IMR-90 (cell line): ENCODE measurements around the gene FYCO1. TPM values are rescaled to one million over a fixed set of nuclear protein-coding genes. Genes with fewer than 3 reads are reported as not detected.

Source experiments
- ATAC-seq: fragments of 200-7000 bp; cut with Tn5 transposase; 2 replicates; pipeline ENCODE4 v1.9.1; 2020; ENCODE audit warnings: low read depth, mild to moderate bottlenecking, moderate library complexity
- BruUV-seq: library from RNA; stranded (reverse); fragments of 400-500 nt; replicated peaks from 2 replicates; lab custom pipeline; 2021; lab: Mats Ljungman, UMichigan
- CTCF ChIA-PET: fragments of 300-600 bp; formaldehyde crosslinking; extraction: SDS; loops from one replicate; lab custom pipeline; 2021; ENCODE audit warnings: antibody characterized with exemption; lab: Yijun Ruan, JAX
- POLR2A ChIA-PET: fragments of 300-600 bp; sonication (Branson Sonifier 250); formaldehyde crosslinking; loops from one replicate; lab custom pipeline; 2022; ENCODE audit warnings: antibody characterized with exemption; ENCODE audit not compliant: unreplicated experiment; lab: Charles Lee
- DNase-seq: peaks from one replicate; pipeline ENCODE4 v3.0.0; 2013
- H2AFZ ChIP-seq: replicated peaks from 2 replicates; pipeline ENCODE3; 2013; ENCODE audit warnings: low read length, mild to moderate bottlenecking; ENCODE audit not compliant: poor library complexity
- H2AK5ac ChIP-seq: 2 replicates; pipeline ENCODE4 v1.6.1; 2013; ENCODE audit warnings: low read depth, low read length, inconsistent platforms
- H2AK9ac ChIP-seq: replicated peaks from 2 replicates; pipeline ENCODE3; 2013; ENCODE audit warnings: mild to moderate bottlenecking, low read depth, low read length, moderate library complexity; ENCODE audit not compliant: poor library complexity
- H2BK120ac ChIP-seq: 2 replicates; pipeline ENCODE4 v1.6.1; 2013; ENCODE audit warnings: low read depth, low read length, inconsistent platforms
- H2BK15ac ChIP-seq: 3 replicates; pipeline ENCODE4 v1.6.1; 2013; ENCODE audit warnings: low read depth, low read length, inconsistent platforms
- H2BK20ac ChIP-seq: 2 replicates; pipeline ENCODE4 v1.6.1; 2013; ENCODE audit warnings: low read depth, mild to moderate bottlenecking, inconsistent platforms, low read length, moderate library complexity
- H2BK5ac ChIP-seq: 2 replicates; pipeline ENCODE4 v1.6.1; 2013; ENCODE audit warnings: mild to moderate bottlenecking, low read depth, low read length, inconsistent platforms; ENCODE audit not compliant: poor library complexity, severe bottlenecking
- H3K14ac ChIP-seq: replicated peaks from 2 replicates; pipeline ENCODE4 v1.6.1; 2013; ENCODE audit warnings: low read depth, low read length, inconsistent platforms
- H3K18ac ChIP-seq: 2 replicates; pipeline ENCODE4 v1.6.1; 2013; ENCODE audit warnings: low read depth, low read length, control low read depth
- H3K23ac ChIP-seq: 2 replicates; pipeline ENCODE4 v1.6.1; 2013; ENCODE audit warnings: low read depth, low read length, inconsistent platforms
- H3K27ac ChIP-seq: 2 replicates; pipeline ENCODE4 v1.5.1; 2013; ENCODE audit warnings: mild to moderate bottlenecking, control low read depth, low read length; ENCODE audit not compliant: insufficient read depth
- H3K27me3 ChIP-seq: 2 replicates; pipeline ENCODE4 v1.6.1; 2013; ENCODE audit warnings: low read length; ENCODE audit not compliant: control insufficient read depth, insufficient read depth
- H3K36me3 ChIP-seq: 2 replicates; pipeline ENCODE4 v1.6.1; 2013; ENCODE audit warnings: low read length, mixed read lengths; ENCODE audit not compliant: control insufficient read depth, insufficient read depth
- H3K4ac ChIP-seq: 2 replicates; pipeline ENCODE4 v1.6.1; 2013; ENCODE audit warnings: low read depth, low read length, inconsistent platforms
- H3K4me1 ChIP-seq: 2 replicates; pipeline ENCODE4 v1.6.1; 2013; ENCODE audit warnings: low read length, mixed read lengths; ENCODE audit not compliant: control insufficient read depth, insufficient read depth
- H3K4me2 ChIP-seq: 2 replicates; pipeline ENCODE4 v1.6.1; 2013; ENCODE audit warnings: low read depth, mild to moderate bottlenecking, control low read depth, low read length, moderate library complexity
- H3K4me3 ChIP-seq: 2 replicates; pipeline ENCODE4 v1.5.1; 2013; ENCODE audit warnings: low read depth, mild to moderate bottlenecking, control low read depth, low read length, moderate library complexity; ENCODE audit not compliant: insufficient read depth
- H3K56ac ChIP-seq: 2 replicates; pipeline ENCODE4 v1.6.1; 2013; ENCODE audit warnings: low read length, inconsistent platforms; ENCODE audit not compliant: insufficient read depth; ENCODE audit errors: extremely low read depth
- H3K79me1 ChIP-seq, 2 experiments: 2 replicates each; pipeline ENCODE4 v1.6.1; 2013; ENCODE audit warnings: low read length in 2 of 2, inconsistent platforms in 1 of 2, low read depth in 1 of 2
- H3K9ac ChIP-seq: 2 replicates; pipeline ENCODE4 v1.6.1; 2013; ENCODE audit warnings: low read depth, low read length, control low read depth
- H3K9me1 ChIP-seq: 2 replicates; pipeline ENCODE4 v1.6.1; 2013; ENCODE audit warnings: low read length, inconsistent platforms; ENCODE audit not compliant: insufficient read depth
- H3K9me3 ChIP-seq: 2 replicates; pipeline ENCODE4 v1.6.1; 2013; ENCODE audit warnings: low read length; ENCODE audit not compliant: control insufficient read depth, insufficient read depth
- H4K20me1 ChIP-seq: 2 replicates; pipeline ENCODE4 v1.6.1; 2013; ENCODE audit warnings: low read length, inconsistent platforms; ENCODE audit not compliant: insufficient read depth
- H4K5ac ChIP-seq: 2 replicates; pipeline ENCODE4 v1.6.1; 2013; ENCODE audit warnings: mild to moderate bottlenecking, low read depth, low read length, control low read depth
- H4K8ac ChIP-seq, 2 experiments: 2 replicates each; pipeline ENCODE4 v1.6.1; 2013; ENCODE audit warnings: low read depth in 2 of 2, low read length in 2 of 2, control low read depth in 1 of 2, inconsistent platforms in 1 of 2
- H4K91ac ChIP-seq: 2 replicates; pipeline ENCODE4 v1.6.1; 2013; ENCODE audit warnings: low read depth, low read length, inconsistent platforms; ENCODE audit not compliant: insufficient read depth
- FOS ChIP-seq: fragments of 150-350 bp; IDR thresholded peaks from 2 replicates; pipeline ENCODE4 v1.6.1; 2016; ENCODE audit warnings: low read depth, low read length
- MAZ ChIP-seq: IDR thresholded peaks from 2 replicates; pipeline ENCODE4 v1.6.1; 2012; ENCODE audit warnings: low read depth, mild to moderate bottlenecking, low read length, improper control_type of control experiment, moderate library complexity, borderline replicate concordance
- POLR2A ChIP-seq: IDR thresholded peaks from 2 replicates; pipeline ENCODE4 v1.6.1; 2012; ENCODE audit warnings: mild to moderate bottlenecking, low read depth, low read length
- RFX5 ChIP-seq: IDR thresholded peaks from 2 replicates; pipeline ENCODE4 v1.8.0; 2012; ENCODE audit warnings: low read depth, mild to moderate bottlenecking, low read length, moderate library complexity
- WGBS, 2 experiments: methylation state at CpG; one replicate each; pipeline versions ENCODE4 v1.1.5 to v1.1.7; 2013; ENCODE audit warnings: missing lambda C conversion rate in 2 of 2; ENCODE audit not compliant: insufficient read length in 1 of 2; ENCODE audit errors: extremely low coverage in 2 of 2; 5-methylcytosine and 5-hydroxymethylcytosine counted together
- dilution Hi-C: fragments of 300-500 bp; cut with HindIII; formaldehyde crosslinking; loops from one replicate; pipeline ENCODE4 v1.14.3; 2018; ENCODE audit warnings: low sequenced_read_pairs; ENCODE audit not compliant: unreplicated experiment
- in situ Hi-C: fragments of 300-500 bp; cut with MboI; formaldehyde crosslinking; loops from 3 replicates; pipeline ENCODE4 v1.14.3; 2019; ENCODE audit warnings: low sequenced_read_pairs, inconsistent platforms, mixed read lengths
- intact Hi-C: fragments of 100-400 bp; cut with micrococcal nuclease; formaldehyde crosslinking; loops from 2 replicates; pipeline ENCODE4 v1.10.0; 2022
- polyA plus RNA-seq, 3 experiments: library from polyadenylated mRNA; depleted of rRNA; stranded (reverse); fragments of >200 nt; gene quantifications; 2 replicates each; pipeline ENCODE4 v1.2.3, GENCODE V29; 2012; ENCODE audit warnings: low replicate concordance in 1 of 3
- total RNA-seq: library from RNA; depleted of rRNA; stranded (reverse); fragments of >200 nt; gene quantifications from 2 replicates; pipeline ENCODE4 v1.2.3, GENCODE V29; 2012
- TF ChIP-seq, protein P1 (sequence below): conservative IDR thresholded peaks from 2 replicates; pipeline ENCODE4 v1.5.1; 2012; ENCODE audit warnings: mild to moderate bottlenecking, low read depth, low read length, improper control_type of control experiment
- TF ChIP-seq, protein P2 (sequence below): fragments of 150-350 bp; IDR thresholded peaks from 2 replicates; pipeline ENCODE4 v1.6.1; 2017; ENCODE audit warnings: mild to moderate bottlenecking, antibody characterized with exemption, low read length, low read depth
- TF ChIP-seq, protein P3 (sequence below): fragments of 150-350 bp; IDR thresholded peaks from 2 replicates; pipeline ENCODE4 v1.6.1; 2016; ENCODE audit warnings: low read depth, mild to moderate bottlenecking, low read length, moderate library complexity, borderline replicate concordance

FYCO1 gene
- total and polyA plus RNA-seq, 2 of the 4 experiments (the other 2 are of a cell fraction): 13.7 to 20.1 TPM

DNA sequence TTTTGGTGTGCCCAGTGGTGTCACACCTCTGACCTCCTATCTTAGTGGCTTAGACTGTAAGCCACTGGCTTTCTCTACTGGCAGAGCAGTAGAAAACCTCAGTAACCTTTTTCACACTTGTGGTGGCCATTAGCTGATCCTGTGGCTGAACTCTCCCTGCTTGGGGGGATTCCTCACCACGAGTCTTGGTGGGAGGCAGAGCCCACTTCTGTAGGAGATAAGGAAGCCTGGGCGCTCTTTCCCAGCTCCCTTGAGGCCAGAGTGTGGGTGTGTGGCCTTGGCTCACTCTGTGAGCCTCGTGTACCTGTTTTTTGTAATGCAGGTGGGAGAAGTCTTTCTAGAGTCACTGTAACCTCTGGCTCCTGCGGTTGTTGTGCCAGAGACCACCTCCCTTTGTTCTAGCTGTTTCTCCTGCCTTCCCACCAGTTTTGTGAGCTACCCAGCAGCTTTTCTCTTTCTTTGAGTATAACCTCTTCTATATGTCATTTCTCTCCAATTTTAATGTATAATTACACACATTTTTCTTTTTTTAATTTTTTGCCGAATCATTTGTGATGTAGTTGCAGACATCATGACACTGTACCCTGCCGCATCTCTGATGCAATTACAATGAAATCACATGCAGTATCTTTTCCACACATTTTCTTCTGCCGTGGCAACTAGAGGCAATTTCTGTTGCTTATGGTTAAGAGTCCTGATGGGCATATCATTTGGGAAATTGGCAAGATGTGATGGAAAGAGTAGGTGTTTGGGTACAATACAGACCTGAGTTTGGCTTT is 17.9 kb upstream of the FYCO1 start:
- Histone ChIP-seq H3K4me1 (no peaks in the 10 kb centered on the region), H2AK9ac (no peak overlapping the region), H3K14ac (no peak overlapping the region), H3K27ac (no peak overlapping the region), H3K9ac (no peak overlapping the region), H4K20me1 (no peaks in the 10 kb centered on the region), H3K27me3 (peaks cover 20% of the 10 kb centered on the region), H2AK5ac (no peak overlapping the region), H3K4ac (no peak overlapping the region), H2AFZ (no peak overlapping the region), H3K9me1 (no peaks in the 10 kb centered on the region), H3K9me3 (no peaks in the 10 kb centered on the region), H3K79me1 (no peaks in the 10 kb centered on the region), H3K4me2 (no peak overlapping the region), H4K8ac (no peak overlapping the region), H3K56ac (no peak overlapping the region), H4K91ac (no peak overlapping the region), H3K36me3 (no peaks in the 10 kb centered on the region), H2BK120ac (no peak overlapping the region), H2BK5ac (no peak overlapping the region), H2BK15ac (no peak overlapping the region), H3K23ac (no peak overlapping the region), H2BK20ac (no peak overlapping the region), H3K4me3 (no peak overlapping the region), H3K18ac (no peak overlapping the region), H4K5ac (no peak overlapping the region)
- BruUV-seq: no TSS peak
- DNase-seq (no peak), ATAC-seq (no peak)
- intact Hi-C loops (no loop called here), in situ Hi-C loops (no loop called here), dilution Hi-C loops (no loop called here)
- ChIA-PET CTCF (no interaction called here), POLR2A (no interaction called here)
- no CpG with 5 or more reads among the region's 7 CpGs for WGBS, 2 experiments
- TF ChIP-seq MAZ (no peak), RFX5 (no peak), FOS (no peak), POLR2A (no peak)
- TF ChIP-seq, protein P1, sequence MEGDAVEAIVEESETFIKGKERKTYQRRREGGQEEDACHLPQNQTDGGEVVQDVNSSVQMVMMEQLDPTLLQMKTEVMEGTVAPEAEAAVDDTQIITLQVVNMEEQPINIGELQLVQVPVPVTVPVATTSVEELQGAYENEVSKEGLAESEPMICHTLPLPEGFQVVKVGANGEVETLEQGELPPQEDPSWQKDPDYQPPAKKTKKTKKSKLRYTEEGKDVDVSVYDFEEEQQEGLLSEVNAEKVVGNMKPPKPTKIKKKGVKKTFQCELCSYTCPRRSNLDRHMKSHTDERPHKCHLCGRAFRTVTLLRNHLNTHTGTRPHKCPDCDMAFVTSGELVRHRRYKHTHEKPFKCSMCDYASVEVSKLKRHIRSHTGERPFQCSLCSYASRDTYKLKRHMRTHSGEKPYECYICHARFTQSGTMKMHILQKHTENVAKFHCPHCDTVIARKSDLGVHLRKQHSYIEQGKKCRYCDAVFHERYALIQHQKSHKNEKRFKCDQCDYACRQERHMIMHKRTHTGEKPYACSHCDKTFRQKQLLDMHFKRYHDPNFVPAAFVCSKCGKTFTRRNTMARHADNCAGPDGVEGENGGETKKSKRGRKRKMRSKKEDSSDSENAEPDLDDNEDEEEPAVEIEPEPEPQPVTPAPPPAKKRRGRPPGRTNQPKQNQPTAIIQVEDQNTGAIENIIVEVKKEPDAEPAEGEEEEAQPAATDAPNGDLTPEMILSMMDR: no peak
- TF ChIP-seq, protein P2, sequence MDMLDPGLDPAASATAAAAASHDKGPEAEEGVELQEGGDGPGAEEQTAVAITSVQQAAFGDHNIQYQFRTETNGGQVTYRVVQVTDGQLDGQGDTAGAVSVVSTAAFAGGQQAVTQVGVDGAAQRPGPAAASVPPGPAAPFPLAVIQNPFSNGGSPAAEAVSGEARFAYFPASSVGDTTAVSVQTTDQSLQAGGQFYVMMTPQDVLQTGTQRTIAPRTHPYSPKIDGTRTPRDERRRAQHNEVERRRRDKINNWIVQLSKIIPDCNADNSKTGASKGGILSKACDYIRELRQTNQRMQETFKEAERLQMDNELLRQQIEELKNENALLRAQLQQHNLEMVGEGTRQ: no peak
- TF ChIP-seq, protein P3, sequence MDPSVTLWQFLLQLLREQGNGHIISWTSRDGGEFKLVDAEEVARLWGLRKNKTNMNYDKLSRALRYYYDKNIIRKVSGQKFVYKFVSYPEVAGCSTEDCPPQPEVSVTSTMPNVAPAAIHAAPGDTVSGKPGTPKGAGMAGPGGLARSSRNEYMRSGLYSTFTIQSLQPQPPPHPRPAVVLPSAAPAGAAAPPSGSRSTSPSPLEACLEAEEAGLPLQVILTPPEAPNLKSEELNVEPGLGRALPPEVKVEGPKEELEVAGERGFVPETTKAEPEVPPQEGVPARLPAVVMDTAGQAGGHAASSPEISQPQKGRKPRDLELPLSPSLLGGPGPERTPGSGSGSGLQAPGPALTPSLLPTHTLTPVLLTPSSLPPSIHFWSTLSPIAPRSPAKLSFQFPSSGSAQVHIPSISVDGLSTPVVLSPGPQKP: no peak
